HEK293T (cell line): ENCODE measurements around the gene FAM76B.
"Not testable (repeated sequence)": the region's sequence is repeated elsewhere in the genome, so short reads cannot be mapped to it uniquely, and the experiment has no call there.

ENCODE experiments used
- CTCF ChIA-PET: fragments of 350-600 bp; formaldehyde crosslinking; extraction: SDS; loops from one replicate; lab custom pipeline; 2021; ENCODE audit warnings: antibody characterized with exemption, inconsistent platforms; lab: Yijun Ruan, JAX
- POLR2A ChIA-PET: fragments of 350-600 bp; formaldehyde crosslinking; extraction: SDS; loops from one replicate; lab custom pipeline; 2020; ENCODE audit warnings: antibody characterized with exemption, inconsistent platforms; lab: Yijun Ruan, JAX
- DNase-seq: peaks from one replicate; pipeline ENCODE4 v3.0.0; 2012; ENCODE audit warnings: mixed read lengths; ENCODE audit errors: extremely low spot score
- ARNT ChIP-seq: fragments of 450-650 bp; IDR thresholded peaks from 2 replicates; pipeline ENCODE4 v1.6.1; 2017; ENCODE audit warnings: mild to moderate bottlenecking
- BHLHE40 ChIP-seq: fragments of 450-650 bp; IDR thresholded peaks from 2 replicates; pipeline ENCODE4 v1.6.1; 2016; ENCODE audit warnings: mild to moderate bottlenecking, moderate library complexity, borderline replicate concordance
- CTBP1 ChIP-seq: fragments of 450-650 bp; IDR thresholded peaks from 2 replicates; pipeline ENCODE4 v1.6.1; 2016; ENCODE audit warnings: borderline replicate concordance
- ELF4 ChIP-seq: fragments of 450-650 bp; IDR thresholded peaks from 2 replicates; pipeline ENCODE4 v1.6.1; 2017; ENCODE audit warnings: antibody characterized with exemption
- FOXA1 ChIP-seq: fragments of 450-650 bp; IDR thresholded peaks from 2 replicates; pipeline ENCODE4 v1.6.1; 2016; ENCODE audit warnings: mild to moderate bottlenecking
- FOXK2 ChIP-seq: fragments of 450-650 bp; IDR thresholded peaks from 2 replicates; pipeline ENCODE4 v1.6.1; 2016; ENCODE audit warnings: mild to moderate bottlenecking
- FOXM1 ChIP-seq: fragments of 450-650 bp; IDR thresholded peaks from 2 replicates; pipeline ENCODE4 v1.6.1; 2017; ENCODE audit warnings: mild to moderate bottlenecking, borderline replicate concordance
- HDGF ChIP-seq: fragments of 450-650 bp; IDR thresholded peaks from 2 replicates; pipeline ENCODE4 v1.6.1; 2017; ENCODE audit warnings: antibody characterized with exemption, borderline replicate concordance
- L3MBTL2 ChIP-seq: fragments of 450-650 bp; conservative IDR thresholded peaks from 2 replicates; pipeline ENCODE4 v1.6.1; 2016; ENCODE audit warnings: mild to moderate bottlenecking
- LEF1 ChIP-seq: fragments of 450-650 bp; IDR thresholded peaks from 2 replicates; pipeline ENCODE4 v1.6.1; 2017; ENCODE audit warnings: mild to moderate bottlenecking, borderline replicate concordance
- NFRKB ChIP-seq: fragments of 450-650 bp; IDR thresholded peaks from 2 replicates; pipeline ENCODE4 v1.6.1; 2016; ENCODE audit warnings: mild to moderate bottlenecking, moderate library complexity
- SP1 ChIP-seq: fragments of 450-650 bp; IDR thresholded peaks from 2 replicates; pipeline ENCODE4 v1.6.1; 2017
- SUZ12 ChIP-seq: fragments of 450-650 bp; IDR thresholded peaks from 2 replicates; pipeline ENCODE4 v1.6.1; 2016; ENCODE audit warnings: mild to moderate bottlenecking
- TARDBP ChIP-seq: fragments of 450-650 bp; IDR thresholded peaks from 2 replicates; pipeline ENCODE4 v1.6.1; 2016
- ZNF384 ChIP-seq: fragments of 450-650 bp; IDR thresholded peaks from 2 replicates; pipeline ENCODE4 v1.6.1; 2016
- TF ChIP-seq, protein P1 (sequence below): fragments of 450-650 bp; IDR thresholded peaks from 2 replicates; pipeline ENCODE4 v1.6.1; 2016

FAM76B gene

DNA sequence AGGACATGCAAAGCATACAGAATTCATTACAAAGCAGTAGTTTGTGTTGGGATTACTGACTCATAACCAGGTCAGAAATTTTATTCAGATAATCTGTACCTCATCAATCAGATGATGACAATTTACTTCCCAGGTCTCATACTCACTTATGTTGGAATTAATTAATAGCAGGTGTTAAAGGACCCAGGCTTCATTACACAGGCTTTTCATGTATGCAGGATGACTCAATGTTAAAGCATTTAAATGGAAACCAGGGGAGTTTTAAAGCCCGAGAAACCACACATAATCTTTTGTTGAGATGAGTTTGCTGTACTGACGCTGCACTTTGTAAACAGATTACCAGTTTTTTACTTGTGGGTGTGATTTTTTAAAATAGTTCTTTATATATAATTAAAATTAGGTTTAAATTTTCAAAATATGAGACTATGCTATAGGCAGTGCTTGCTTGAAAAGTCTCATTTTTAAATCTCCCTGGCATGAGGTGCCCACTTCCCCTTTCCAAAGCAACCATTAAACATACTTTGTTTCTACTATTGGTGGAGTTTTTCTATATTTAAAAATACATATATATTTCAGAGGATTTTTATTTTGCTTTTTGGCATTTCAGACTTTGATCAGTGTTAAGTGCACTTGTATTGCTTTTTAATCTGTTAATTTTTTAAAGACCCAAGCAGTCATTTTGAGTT, 41.8 kb upstream of the FAM76B start:
- POLR2A ChIA-PET: no interaction called here
- no peak for DNase-seq
- TF ChIP-seq, protein P1, sequence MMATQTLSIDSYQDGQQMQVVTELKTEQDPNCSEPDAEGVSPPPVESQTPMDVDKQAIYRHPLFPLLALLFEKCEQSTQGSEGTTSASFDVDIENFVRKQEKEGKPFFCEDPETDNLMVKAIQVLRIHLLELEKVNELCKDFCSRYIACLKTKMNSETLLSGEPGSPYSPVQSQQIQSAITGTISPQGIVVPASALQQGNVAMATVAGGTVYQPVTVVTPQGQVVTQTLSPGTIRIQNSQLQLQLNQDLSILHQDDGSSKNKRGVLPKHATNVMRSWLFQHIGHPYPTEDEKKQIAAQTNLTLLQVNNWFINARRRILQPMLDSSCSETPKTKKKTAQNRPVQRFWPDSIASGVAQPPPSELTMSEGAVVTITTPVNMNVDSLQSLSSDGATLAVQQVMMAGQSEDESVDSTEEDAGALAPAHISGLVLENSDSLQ: no peak
- no peak for TF ChIP-seq FOXK2
- no peak for TF ChIP-seq FOXA1
- TF ChIP-seq TARDBP: no peak
- no peak for TF ChIP-seq ARNT
- no peak for TF ChIP-seq SUZ12
- TF ChIP-seq SP1: no peak
- no peak for TF ChIP-seq ZNF384
- no peak for TF ChIP-seq LEF1
- no peak for TF ChIP-seq NFRKB
- no peak for TF ChIP-seq FOXM1
- TF ChIP-seq CTBP1: no peak
- CTCF ChIA-PET: no interaction called here

DNA sequence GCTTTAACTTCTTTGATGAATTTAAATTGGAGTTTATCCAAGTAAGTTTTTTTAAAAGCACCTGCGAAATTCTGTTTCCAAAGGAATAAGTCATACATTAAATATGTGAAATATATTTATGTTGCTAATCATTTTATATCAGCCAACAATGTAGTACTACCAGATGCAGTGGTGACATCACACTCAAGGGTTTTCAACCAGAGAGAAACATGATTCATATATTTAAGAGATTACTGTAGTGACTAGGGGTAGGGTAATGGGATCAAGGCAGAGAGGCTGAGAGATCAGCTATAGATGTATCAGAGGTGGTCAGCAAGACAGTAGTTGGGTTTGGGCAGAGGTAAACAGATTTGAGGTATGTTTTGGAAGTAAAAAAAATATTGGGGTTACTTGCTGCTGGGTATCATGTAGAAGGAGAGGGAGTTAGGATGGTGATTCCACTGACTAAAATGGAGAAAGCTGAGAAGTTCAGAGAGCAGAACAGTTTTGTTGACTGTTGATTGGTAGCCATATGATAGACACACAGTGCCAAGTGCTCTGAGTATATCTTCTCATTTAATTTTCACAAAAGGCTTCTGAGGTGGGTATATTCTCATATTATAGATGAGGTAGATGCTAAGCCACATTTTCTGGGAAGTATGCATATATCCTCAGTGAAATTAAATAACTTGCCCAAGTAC, 40.1 kb upstream of the FAM76B start:
- DNase-seq: no peak
- POLR2A ChIA-PET: interaction anchor here (0.8 kb wide), 1 partner anchor 39 kb away, joined by 4 read pairs; the partner anchor contains the start of gene CEP57
- TF ChIP-seq ARNT (no peak), L3MBTL2 (no peak), HDGF (no peak), SP1 (no peak), TARDBP (no peak), CTBP1 (no peak), FOXM1 (no peak), ELF4 (no peak), ZNF384 (no peak), FOXK2 (no peak), NFRKB (no peak), SUZ12 (no peak), BHLHE40 (no peak), FOXA1 (no peak), LEF1 (no peak)
- TF ChIP-seq, protein P1: no peak
- CTCF ChIA-PET: no interaction called here

DNA sequence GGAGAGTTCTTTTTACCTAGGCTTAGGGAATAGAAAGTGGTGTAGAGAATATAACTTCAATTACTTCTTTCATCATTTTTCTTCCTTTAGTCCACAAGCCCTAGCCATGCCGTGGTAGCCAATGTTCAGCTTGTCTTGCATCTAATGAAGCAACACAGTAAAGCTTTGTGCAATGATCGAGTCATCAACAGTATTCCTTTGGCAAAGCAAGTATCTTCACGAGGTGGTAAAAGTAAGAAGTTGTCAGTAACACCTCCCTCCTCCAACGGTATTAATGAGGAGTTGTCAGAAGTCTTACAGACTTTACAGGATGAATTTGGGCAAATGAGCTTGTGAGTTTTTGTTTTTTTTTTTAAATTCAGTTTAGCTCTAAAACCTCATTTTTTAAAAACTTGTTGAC, 38.1 kb upstream of the FAM76B start:
- ChIA-PET POLR2A (no interaction called here), CTCF (no interaction called here)
- no peak for TF ChIP-seq ARNT
- TF ChIP-seq, protein P1: no peak
- TF ChIP-seq TARDBP: no peak
- TF ChIP-seq HDGF: no peak
- TF ChIP-seq SP1: no peak
- no peak for DNase-seq

DNA sequence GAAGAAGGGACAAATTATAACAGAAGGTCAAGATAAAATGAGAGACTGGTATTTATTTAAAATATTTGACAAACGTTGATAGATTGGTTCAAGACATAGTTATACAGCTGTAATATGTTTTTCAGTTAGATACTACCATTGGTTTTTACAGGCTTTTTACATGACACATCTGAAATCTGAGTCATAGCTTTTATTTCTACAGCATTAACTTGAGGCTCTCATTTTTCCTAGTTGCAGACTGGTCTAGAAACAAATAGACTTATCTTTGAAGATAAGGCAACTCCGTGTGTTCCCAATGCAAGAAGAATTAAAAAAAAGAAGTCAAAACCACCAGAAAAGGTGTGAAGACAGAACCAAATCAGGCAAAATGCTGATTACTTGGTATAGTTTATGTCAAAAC, 32.1 kb upstream of the FAM76B start:
- ChIA-PET POLR2A (no interaction called here), CTCF (no interaction called here)
- no peak for DNase-seq
- no peak for TF ChIP-seq BHLHE40
- no peak for TF ChIP-seq ELF4
- no peak for TF ChIP-seq SP1
- TF ChIP-seq FOXK2: no peak
- no peak for TF ChIP-seq ARNT
- no peak for TF ChIP-seq HDGF
- no peak for TF ChIP-seq TARDBP
- TF ChIP-seq ZNF384: no peak
- TF ChIP-seq L3MBTL2: no peak
- no peak for TF ChIP-seq FOXA1

DNA sequence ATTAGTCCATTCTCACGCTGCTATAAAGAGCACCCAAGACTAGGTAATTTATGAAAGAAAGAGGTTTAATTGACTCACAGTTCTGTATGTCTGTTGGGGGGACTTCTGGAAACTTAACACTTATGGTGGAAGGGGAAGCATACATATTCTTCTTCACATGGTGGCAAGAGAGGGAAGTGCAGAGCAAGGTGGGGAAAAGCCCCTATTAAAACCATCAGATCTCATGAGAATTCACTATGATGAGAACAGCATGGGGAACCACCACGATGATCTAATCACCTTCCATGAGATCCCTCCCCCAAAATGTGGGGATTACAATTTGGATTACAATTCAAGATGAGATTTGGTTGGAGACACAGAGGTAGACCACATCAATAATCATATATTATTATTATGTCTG, 26.5 kb upstream of the FAM76B start:
- ChIA-PET CTCF (no interaction called here), POLR2A (no interaction called here)
- DNase-seq: no peak
- no peak for TF ChIP-seq SP1
- TF ChIP-seq SUZ12: no peak
- TF ChIP-seq FOXA1: no peak
- TF ChIP-seq NFRKB: no peak
- no peak for TF ChIP-seq ARNT
- no peak for TF ChIP-seq ZNF384
- TF ChIP-seq BHLHE40: no peak
- TF ChIP-seq FOXM1: no peak
- no peak for TF ChIP-seq FOXK2
- TF ChIP-seq ELF4: no peak
- TF ChIP-seq, protein P1: no peak
- no peak for TF ChIP-seq TARDBP
- TF ChIP-seq HDGF: no peak
- no peak for TF ChIP-seq CTBP1
- TF ChIP-seq LEF1: no peak
- TF ChIP-seq L3MBTL2: no peak

DNA sequence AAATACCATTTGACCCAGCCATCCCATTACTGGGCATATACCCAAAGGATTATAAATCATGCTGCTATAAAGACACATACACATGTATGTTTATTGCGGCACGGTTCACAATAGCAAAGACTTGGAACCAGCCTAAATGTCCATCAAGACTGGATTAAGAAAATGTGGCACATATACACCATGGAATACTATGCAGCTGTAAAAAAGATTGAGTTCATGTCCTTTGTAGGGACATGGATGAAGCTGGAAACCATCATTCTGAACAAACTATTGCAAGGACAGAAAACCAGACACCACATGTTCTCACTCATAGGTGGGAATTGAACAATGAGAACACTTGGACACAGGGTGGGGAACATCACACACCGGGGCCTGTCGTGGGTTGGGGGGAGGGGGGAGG, 21.5 kb upstream of the FAM76B start:
- DNase-seq, CTCF ChIA-PET, POLR2A ChIA-PET: not testable (repeated sequence)

DNA sequence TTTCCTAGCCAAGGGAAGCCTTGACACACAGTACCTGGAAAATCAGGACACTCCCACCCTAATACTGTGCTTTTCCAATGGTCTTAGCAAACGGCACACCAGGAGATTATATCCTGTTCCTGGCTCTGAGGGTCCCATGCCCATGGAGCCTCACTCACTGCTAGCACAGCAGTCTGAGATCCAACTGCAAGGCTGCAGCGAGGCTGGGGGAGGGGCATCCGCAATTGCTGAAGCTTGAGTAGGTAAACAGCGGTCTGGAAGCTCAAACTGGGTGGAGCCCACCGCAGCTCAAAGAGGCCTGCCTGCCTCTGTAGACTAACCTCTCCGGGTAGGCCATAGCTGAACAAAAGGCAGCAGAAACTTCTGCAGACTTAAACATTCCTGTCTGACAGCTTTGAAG, 16.9 kb upstream of the FAM76B start:
- DNase-seq, CTCF ChIA-PET, POLR2A ChIA-PET: not testable (repeated sequence)
